Uterus (tissue), 2 donors: ENCODE results near the gene TBX5.

Source experiments
- POLR2A ChIP-seq, 2 donors: fragments of 450-650 bp; IDR thresholded peaks; one replicate each; pipeline ENCODE4 v1.6.1; 2016; ENCODE audit warnings: antibody characterized with exemption in 2 of 2, mild to moderate bottlenecking in 1 of 2, moderate library complexity in 1 of 2
- TF ChIP-seq, protein P1 (sequence below), 4 experiments: fragments of 200-600 bp in 2 of 4; fragments of 450-650 bp in 2 of 4; sonication (generic) in 2 of 4; IDR thresholded peaks; one replicate each; pipeline ENCODE4 v1.5.1; 2016 to 2019; ENCODE audit warnings: antibody characterized with exemption in 4 of 4, mild to moderate bottlenecking in 2 of 4, moderate library complexity in 1 of 4

DNA sequence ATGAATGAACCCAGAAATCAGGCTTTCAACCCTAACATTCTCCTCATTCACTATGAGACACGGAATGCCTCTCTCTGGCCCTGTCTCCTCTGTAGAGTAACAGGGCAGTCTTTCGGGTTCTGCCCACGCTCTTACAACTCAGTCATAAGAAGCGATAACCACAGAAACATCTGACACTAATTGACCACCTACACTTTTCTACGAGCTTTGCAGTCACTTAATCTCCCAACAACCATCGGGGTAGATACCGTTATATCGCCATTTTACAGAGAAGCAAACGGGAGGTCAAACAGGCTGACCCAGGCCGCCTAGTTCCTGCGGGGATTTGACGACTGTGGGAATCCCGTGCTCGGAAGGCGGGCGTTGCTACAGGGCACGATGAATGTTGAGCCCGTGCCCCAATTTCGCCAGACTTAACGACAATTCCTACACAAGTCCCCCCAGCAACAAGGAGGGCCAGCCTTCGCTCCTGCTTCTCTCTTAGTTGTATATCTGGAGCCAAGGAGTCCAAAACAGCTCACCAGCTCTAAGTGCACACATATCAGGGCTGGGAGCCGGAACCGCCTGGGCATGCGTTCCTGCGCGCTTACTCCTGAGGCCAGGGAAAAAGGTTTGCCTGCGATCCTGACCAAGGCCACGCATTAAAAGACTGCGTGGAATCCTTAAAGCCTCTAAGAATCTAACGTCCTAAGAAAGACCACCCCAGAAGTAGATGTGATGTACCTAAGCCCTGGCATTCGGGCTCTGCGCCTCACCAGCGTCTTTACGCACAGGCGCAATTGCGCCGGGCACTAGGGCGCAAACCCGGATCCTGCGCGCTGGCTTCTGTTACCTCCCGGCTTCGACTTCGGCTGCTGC lies 38.7 kb upstream of the TBX5 start:
- TF ChIP-seq, protein P1, sequence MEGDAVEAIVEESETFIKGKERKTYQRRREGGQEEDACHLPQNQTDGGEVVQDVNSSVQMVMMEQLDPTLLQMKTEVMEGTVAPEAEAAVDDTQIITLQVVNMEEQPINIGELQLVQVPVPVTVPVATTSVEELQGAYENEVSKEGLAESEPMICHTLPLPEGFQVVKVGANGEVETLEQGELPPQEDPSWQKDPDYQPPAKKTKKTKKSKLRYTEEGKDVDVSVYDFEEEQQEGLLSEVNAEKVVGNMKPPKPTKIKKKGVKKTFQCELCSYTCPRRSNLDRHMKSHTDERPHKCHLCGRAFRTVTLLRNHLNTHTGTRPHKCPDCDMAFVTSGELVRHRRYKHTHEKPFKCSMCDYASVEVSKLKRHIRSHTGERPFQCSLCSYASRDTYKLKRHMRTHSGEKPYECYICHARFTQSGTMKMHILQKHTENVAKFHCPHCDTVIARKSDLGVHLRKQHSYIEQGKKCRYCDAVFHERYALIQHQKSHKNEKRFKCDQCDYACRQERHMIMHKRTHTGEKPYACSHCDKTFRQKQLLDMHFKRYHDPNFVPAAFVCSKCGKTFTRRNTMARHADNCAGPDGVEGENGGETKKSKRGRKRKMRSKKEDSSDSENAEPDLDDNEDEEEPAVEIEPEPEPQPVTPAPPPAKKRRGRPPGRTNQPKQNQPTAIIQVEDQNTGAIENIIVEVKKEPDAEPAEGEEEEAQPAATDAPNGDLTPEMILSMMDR (IDR thresholded peaks at IDR 0.05), result no peak
- no peak for TF ChIP-seq POLR2A (IDR thresholded peaks at IDR 0.05)
